ENCODE results near the gene HEYL. TPM values are rescaled to one million over a fixed set of nuclear protein-coding genes. Genes with fewer than 3 reads are reported as not detected.

Gene HEYL
- total and polyA plus RNA-seq, 9 of the 15 experiments (the other 6 are each of a cell fraction or from before 2014, with no cell fraction given) = 0.13 to 0.89 (median 0.25) TPM

- Histone ChIP-seq H3K27me3 (ENCODE audit: control insufficient read depth in 2 of 2, insufficient read depth in 2 of 2, low read length in 2 of 2) (peaks cover 36 to 80% of the 10 kb centered on the region in 2 experiments), H3K27ac (ENCODE audit: extremely low read depth, low read depth, low read length) (no peak overlapping the region), H3K9me1 (ENCODE audit: control insufficient read depth, insufficient read depth, low read length) (no peaks in the 10 kb centered on the region), H2AFZ (ENCODE audit: low read depth, low read length) (no peak overlapping the region), H3K4me2 (ENCODE audit: insufficient read depth, low read length) (no peak overlapping the region), H4K20me1 (replicated peaks; ENCODE audit: control insufficient read depth, insufficient read depth, low read length) (no peaks in the 10 kb centered on the region), H3K4me3 (no peak overlapping the region), H3K36me3 (ENCODE audit: control insufficient read depth, insufficient read depth, low read length) (no peaks in the 10 kb centered on the region), H3K79me2 (ENCODE audit: control insufficient read depth, insufficient read depth, low read length) (no peaks in the 10 kb centered on the region), H3K4me1 (replicated peaks in 1 of 2; ENCODE audit: control insufficient read depth in 2 of 2, insufficient read depth in 2 of 2, low read length in 2 of 2) (peaks cover 0 to 5% of the 10 kb centered on the region in 2 experiments; a peak in 2 of 5 replicates), H3K9ac (ENCODE audit: insufficient read depth in 1 of 2, low read depth in 2 of 2, low read length in 2 of 2) (peak overlapping the region in 1 of 2 experiments; percentile 56; a peak in 1 of 4 replicates), H3K9me3 (replicated peaks; ENCODE audit: control insufficient read depth, insufficient read depth, low read depth, low read length) (no peaks in the 10 kb centered on the region)
- intact Hi-C loops (cut with micrococcal nuclease) = no loop called here
- DNase-seq (ENCODE audit: extremely low read depth in 1 of 4, low spot score in 3 of 4) (no peak), ATAC-seq (no peak), FAIRE-seq (no peak)
- TF ChIP-seq E2F6 (IDR thresholded peaks at IDR 0.05; ENCODE audit: borderline replicate concordance in 1 of 2, extremely low read depth in 1 of 2, insufficient read depth in 1 of 2, insufficient read length in 1 of 2, low read depth in 1 of 2, low read length in 1 of 2, poor library complexity in 1 of 2, severe bottlenecking in 1 of 2) = peak in 1 of 2 experiments; percentile 2
- TF ChIP-seq ELF4 (CRISPR knock-in tag; IDR thresholded peaks at IDR 0.05) = no peak
- no peak for TF ChIP-seq SMARCC2 (IDR thresholded peaks at IDR 0.05; ENCODE audit: low read depth)
- 13% methylated on average over 10 of the region's 13 CpGs for WGBS (ENCODE audit: insufficient coverage, low coverage, missing lambda C conversion rate)
- ChIA-PET POLR2A (interaction anchor here (0.6 to 2.0 kb wide), 3 partner anchors 17 to 193 kb away, joined by 3 to 4 read pairs (median 4); no protein-coding TSS in a partner anchor), CTCF (ENCODE audit: low intra/inter-chr PET ratio) (no interaction called here)
- BruUV-seq (replicated peaks) = no TSS peak
- in situ Hi-C loops (cut with MboI) = no loop called here
These were observed 44.8 kb upstream of the HEYL start for GRCh38 chr1:39684313-39684664.

Measured in K562 (cell line).